Central memory CD4-positive, alpha-beta T cell (primary cell): ENCODE data around the gene CIDEC.

Source experiments
- DNase-seq: peaks from one replicate; pipeline ENCODE4 v3.0.0; 2022

The CIDEC gene

GRCh38 chr3:9843715-9844438, 36.2 kb downstream of the CIDEC start, which contains the start of gene RPUSD3:
RPUSD3 (minus strand) TSS chr3:9844008; CDS start chr3:9843990, 18 bp downstream.
- DNase-seq = peak; percentile 92

DNA sequence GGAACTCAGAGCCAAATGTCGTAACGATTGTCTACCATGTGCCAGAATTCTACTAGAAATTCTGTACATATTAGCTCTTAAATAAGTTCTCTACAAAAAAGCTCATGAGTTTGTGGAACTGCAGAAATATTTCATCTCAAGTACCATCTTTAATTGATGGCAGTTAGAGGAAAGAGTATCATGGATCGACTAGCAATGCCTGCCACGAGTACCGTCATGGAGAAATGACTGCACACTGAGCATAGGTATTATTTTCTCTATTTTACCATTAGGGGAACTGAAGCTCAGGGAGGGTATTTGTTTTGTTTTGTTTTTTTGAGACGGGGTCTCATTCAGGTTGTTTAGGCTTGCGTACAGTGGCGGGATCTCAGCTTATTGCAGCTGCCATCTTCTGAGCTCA, 39.0 kb downstream of the CIDEC start:
- no peak for DNase-seq

- no peak for DNase-seq
Measured at GRCh38 chr3:9838856-9839255, 41.2 kb downstream of the CIDEC start.

DNA sequence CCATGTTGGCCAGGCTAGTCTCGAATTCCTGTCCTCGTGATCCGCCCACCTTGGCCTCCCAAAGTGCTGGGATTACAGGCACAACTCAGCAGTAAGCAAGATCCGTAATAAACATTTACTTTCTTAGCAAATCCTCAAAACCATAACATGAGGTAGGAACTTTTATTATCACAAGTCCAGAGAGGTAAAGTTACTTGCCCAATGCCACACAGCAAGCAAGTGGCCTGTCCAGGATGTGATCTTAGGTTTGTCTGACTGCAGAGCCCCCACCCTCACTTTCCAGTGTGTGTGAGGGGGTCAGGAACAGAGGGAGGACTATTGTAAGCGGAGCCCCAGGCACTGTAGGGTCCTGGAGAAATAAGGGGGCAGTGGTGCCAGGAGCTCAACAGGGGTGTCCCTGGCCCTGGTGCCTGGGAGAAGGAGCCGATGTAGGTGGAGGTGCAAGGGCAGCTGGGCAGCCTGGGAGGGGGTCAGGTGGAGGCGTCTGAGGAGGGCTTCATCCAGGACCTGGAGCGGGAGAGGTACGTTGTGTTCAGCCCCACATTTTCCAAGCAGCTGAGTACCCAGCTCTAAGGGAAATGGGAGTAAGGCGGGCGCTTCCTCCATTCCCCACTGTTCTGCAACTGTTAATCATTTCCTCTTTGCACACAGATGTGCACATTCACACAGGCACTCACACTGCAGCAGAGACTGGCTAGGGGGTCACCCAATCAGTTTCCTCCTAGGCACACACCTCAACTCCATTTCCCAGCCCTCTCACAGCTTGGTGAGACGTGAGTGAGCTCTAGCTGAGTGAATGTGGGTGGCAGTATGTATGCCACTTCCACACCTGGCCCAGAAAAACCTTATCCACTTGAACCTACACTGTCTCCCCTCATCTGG, 42.1 kb downstream of the CIDEC start:
- no peak for DNase-seq

- no peak for DNase-seq
Measured at GRCh38 chr3:9834520-9835380, 45.3 kb downstream of the CIDEC start.

DNA sequence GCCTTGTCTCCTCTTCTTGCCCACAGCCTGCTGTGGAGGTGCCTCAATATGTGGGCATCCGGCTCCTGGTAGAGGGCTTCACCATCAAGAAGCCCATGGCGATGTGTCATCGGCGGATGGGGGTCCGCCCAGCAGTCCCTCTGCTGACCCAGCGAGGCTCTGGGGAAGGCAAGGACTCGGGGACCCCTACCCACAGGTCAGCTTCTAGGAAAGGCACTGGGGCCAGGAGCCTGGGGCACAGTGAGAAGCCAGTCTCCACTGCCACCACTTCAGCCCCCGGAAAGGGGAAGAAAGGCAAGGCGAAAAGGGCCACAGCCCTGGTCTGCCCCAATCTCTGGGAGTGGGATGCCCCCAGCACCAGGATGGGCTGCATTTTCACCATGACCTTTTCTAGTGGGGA, 47.0 kb downstream of the CIDEC start:
- no peak for DNase-seq

DNA sequence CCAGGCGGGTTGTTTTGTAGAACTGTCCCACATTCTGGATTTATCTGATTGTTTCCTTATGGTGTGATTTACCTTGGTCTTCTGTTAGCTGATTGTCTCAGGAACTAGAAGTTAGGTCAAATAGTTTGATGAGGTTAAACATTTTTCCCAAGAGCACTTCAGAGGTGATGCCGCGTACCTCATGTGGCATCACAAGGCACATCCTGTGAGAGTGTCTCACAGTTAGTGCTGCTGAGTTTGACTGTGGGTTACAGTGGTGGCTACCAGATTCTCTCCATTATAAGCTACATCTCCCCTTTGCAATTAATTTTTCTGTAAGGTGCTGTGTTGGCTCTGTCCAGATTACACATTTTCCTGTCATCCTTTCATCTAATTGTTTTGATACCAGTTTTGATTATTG, 48.8 kb downstream of the CIDEC start:
- DNase-seq = no peak

DNA sequence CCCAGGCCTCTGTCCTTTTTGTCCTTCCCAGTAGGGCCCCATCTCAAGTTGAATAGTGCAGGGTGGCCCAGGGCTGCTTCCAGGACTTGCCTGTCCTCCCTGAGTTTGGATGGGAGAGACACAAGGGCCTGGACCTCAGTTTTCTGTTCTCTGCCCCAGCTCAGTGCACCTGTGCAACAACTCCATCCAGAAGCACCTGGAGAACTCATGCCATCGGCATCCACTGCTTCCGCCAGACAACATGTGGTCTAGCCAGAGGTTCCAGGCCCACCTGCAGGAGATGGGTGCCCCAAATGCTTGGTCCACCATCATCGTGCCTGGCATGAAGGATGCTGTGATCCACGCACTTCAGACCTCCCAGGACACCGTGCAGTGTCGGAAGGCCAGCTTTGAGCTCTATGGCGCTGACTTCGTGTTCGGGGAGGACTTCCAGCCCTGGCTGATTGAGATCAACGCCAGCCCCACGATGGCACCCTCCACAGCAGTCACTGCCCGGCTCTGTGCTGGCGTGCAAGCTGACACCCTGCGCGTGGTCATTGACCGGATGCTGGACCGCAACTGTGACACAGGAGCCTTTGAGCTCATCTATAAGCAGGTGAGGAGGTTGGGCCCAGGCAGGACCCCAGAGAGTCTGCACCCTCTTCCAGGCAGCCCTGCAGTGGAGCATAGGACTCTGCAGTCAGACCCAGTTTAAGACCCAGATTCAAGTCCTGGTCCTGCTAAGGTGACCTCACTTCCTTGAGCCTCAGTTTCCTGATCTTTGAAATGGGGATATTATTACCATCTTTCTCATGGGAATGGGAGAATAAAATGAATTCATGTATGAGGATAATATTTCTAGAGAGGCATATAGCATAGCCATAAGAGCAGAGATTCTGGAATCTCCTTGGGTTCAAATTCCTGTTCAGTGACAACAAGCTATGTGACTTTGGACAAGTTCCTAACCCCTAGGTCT, 51.0 kb downstream of the CIDEC start:
- no peak for DNase-seq

GRCh38 chr3:9826815-9827573, 53.1 kb downstream of the CIDEC start:
- DNase-seq = no peak

- DNase-seq = no peak
Measured at GRCh38 chr3:9825451-9826040, 54.5 kb downstream of the CIDEC start.

DNA sequence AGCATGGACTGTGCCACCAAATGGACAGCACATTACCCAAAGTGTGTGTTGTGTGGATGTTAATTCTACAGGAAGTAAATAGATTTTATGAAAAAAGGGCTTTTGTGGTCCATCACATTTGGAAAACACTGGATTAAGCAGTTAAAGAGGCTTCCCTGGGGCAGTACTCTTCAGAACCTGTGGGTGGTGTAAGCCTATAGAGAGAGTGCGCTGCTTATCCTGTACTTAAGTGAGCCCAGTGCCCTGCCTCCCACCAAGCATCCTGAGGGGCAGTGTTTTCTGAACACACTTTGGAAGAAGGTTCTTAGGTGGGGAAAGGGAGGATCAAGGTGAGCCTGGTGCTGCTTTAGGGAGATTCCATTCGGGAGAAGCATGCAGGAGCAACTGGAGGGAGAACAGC, 59.1 kb downstream of the CIDEC start:
- no peak for DNase-seq

DNA sequence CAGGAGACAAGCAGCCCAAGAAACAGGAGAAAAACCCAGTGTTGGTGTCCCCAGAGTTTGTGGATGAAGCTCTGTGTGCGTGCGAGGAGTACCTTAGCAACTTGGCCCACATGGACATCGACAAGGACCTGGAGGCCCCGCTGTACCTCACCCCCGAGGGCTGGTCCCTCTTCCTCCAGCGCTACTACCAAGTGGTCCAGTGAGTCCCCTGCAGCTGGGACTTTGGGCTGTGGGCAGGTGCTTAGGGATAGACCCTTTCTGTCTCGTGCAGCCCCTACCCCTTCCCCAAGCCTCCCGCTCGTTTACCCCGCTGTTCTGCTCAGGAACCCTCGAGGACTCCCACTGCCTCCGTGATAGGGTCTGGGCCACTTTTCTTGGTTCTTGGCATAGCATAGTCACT, 59.5 kb downstream of the CIDEC start:
- DNase-seq = no peak

DNA sequence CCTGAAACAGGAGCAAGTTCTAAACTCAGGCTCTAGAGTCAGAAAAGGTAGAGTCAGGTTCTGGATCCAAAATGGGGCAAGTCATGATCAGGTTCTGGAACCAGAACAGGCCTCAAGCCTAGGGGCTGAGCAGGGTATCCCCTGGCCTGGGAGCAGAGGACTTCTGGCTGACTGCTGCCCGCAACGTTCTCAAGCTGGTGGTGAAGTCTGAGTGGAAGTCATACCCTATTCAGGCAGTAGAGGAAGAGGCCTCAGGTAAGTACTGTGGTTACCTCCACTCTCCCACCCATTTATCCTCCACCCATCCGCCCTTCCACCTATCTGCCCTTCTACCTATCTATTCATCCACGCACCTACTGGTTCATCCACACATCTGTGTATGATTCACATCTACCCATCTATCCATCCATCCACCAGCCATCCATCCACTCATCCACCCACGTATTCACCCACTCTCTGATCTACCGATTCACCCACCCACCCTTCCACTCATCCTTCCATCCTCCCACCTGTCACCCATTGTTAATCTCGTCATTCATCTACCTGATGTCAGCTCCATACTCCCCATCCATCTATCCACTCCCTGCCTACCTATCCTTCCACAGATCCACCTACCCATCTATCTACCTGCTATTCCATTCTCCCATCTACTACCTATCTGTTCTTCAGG, 61.3 kb downstream of the CIDEC start:
- DNase-seq = no peak

DNA sequence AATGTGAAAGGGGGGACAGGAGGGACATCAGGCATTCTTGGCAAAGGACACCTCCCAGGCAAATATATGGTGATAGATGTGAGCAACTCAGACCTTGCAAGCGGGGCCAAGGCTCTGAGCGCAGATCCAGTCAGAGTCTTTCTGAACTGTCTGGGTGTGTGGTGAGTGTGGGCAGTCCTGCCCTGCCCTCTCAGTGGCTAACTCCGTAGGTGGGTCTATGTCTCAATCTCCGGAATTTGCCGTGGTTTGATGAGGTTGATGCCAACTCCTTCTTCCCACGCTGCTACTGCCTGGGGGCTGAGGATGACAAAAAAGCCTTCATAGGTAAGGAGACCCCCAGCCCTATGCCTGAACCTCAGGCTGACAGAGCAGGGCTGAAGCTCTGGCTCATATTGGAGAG, 62.6 kb downstream of the CIDEC start:
- DNase-seq = no peak
